Fibroblast of peridontal ligament (primary cell): ENCODE results near the gene GRM5.

Source experiments
- DNase-seq: peaks from one replicate; pipeline ENCODE4 v3.0.0-alpha.2; 2010; ENCODE audit errors: extremely low read depth

GRM5 gene

DNA sequence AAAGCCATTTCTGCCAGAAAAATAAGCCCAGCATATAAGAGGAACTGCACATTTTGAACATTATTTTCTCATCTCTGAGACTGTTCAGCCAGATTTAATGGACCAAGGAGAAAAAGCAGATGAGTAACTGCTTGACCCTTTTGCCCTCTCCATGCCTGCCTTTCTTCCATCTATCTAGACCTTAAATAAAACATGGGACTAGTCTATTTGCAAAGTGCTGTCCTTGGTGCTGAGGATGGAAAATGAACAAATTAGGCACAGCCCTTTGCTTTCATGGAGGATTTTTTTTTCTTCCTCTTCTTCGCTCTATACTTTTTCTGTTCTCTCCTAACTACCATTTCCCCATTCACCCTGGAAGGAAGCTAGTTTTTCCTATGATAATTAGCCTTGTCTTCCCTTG is 361.3 kb downstream of the GRM5 start:
- peak; percentile 28 for DNase-seq

DNA sequence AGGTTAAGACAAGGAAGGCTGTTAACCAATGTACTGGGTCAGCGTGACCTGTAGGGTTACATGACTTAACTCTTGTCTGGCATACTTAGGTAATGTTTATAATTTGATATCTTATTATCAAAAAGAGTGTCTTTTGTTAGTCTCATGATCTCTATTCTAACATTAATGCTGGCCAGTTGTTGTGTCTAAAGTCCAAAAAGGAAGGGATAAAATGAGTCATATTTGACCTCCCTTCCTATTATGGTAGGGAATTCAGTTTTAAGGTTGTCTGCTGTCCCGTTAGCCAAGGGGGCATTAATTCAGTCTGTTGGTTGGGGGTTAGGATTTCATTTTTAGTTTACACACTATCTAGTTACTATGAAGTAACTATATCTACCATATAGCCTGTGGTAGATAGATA is 364.0 kb downstream of the GRM5 start:
- DNase-seq, result no peak

DNA sequence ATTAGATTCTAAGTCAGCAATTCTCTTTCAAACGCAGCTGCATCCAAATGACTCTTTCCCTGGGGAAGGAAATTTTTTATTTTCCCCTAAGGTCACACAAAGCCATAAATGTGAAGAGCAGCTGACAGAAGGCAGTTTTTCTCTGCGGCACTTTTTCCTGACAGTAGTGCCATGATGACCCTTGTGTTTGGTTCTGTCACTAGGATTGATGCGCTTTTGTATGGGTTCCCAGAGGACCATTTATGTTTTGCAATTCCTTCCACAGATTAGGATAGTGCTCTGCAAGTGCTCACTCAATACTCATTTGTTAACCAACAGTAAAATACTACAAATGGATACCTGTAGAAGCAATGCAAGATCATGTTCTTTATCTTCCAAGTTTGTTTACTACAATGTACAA is 368.6 kb downstream of the GRM5 start:
- DNase-seq, result no peak

DNA sequence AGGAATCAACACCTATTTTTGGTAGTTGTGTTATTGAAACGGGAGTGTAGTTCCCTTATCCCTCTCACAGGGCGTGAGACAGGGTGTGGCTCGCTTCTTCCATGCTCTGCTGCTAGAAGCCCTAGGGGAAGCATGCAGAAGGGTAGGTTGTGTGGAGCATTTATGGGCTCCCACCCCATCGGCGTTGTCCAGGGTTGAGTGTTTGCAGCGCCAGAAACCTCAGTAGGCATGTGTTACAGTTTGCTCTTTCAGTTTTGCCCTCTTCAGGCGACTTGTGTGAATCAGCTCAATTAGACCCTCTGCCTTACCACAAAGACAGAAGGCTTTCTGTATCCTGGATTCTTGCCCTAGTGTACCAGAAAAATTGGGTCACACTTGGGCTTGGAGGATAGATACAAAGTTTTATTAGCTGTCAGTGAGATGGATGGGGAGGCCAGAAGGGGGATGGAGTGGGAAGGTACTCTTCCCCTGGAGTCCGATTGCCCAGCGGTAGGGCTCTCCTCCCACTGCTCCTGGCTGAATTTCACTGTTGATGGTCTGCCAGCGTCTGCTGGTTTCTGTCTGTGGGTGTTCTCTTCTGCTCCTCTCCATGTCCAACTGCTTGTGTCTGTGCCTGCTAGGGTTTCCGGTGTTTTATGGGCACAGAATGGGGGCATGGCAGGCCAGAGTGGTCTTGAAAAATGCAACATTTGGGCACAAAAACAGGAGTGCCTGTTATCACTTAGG is 369.9 kb downstream of the GRM5 start:
- no peak for DNase-seq

DNA sequence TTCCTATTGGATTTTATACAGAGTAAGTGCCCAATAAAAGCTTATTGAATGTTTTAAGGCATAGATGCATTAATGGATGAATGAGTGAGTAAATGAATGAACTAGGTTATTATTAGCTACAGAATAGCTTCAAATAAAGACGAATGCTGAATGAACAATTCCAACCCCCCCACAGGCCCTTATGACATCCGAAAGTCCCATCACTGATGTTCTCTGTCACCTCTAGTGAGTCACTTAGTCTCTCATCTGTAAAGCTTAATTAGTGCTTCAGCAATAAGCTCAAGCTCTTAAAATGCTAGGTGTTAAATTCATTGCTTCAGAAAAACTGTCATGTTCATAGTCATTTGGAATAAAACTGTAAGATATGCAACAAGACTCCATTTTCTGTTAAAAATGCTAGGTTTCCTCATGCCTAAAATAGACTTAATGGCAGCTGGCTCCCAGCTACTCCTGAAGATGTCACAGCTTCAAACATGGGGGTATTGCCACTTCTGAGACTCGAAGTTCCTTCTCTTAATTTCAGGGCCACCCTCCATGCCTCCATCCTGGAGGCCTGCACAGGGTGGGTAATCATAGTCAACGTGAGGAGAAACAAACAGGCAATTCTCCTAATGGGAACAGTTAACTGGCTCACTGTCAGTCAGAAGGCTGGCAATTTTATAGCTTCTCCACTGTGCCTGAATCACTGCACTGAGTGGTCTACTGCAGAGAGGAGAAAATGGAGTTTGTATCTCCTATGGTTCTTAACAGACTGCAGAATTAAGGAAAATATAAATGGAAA is 373.3 kb downstream of the GRM5 start:
- no peak for DNase-seq

DNA sequence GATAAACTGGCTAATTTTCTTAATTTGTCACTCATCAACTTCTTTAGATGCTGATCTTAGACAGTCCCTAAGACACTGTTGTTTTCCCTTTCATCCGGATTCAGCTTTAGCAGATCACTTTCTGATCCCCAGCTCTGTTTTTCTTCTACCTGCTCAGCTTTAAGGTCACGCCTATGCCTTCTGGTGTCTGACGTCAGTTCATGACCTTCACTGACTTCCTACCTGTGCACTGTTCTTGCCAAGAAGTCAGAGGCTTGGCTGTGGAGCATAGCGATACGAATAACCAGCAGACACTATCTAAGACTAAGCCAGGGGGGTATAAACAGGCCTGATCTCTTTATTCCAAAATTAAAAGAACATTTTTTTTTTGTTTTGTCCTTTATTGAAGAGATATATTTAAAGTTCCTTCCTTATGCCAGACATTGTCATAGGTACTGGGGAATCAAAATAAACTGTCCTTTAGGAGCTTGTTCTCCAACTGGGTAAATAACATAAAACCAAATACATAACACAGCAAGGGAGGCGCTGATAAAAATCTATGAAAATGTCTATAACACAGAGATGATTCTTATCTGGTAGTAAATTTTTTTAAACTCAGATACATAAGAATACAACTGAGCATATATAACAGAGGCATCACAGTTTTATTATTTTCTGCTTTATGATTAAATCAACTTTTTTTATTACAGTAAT is 376.1 kb downstream of the GRM5 start:
- DNase-seq, result no peak

DNA sequence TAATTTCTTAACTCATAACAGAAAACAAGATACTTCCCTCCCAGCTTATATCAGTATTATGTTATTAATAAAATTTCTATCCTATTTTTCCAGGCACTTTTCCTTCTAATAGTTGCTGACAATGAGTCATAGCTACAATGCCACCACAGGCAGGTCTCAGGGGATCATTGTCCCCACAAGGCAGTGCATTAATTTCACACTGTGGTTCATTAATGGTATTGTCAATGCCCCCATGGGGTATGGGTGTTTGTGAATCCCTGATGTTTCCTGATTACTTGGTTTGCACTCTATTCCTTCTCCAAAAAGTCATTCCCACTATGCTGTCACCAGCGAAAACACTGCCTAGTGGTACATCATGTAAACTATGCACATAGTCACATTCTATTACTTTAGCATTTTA is 382.8 kb downstream of the GRM5 start:
- DNase-seq, result no peak

DNA sequence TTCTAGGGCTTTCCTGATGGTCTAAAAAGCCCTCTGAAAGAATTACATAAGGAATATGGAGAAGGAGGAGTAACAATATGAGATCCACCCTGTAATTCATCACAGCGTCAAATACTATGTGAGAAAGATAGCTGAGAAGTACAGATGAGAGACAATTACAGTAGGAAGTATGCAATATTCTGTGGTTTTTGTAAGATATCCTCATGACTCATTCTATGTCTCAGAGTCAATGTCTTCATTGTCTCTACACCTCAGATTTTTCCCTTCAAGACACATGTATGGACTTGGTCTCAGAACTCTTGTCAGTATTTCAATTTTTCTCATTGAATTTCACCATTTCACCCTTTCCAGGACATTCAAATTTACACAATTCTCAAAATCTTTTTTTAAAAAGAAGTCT is 385.0 kb downstream of the GRM5 start:
- no peak for DNase-seq

DNA sequence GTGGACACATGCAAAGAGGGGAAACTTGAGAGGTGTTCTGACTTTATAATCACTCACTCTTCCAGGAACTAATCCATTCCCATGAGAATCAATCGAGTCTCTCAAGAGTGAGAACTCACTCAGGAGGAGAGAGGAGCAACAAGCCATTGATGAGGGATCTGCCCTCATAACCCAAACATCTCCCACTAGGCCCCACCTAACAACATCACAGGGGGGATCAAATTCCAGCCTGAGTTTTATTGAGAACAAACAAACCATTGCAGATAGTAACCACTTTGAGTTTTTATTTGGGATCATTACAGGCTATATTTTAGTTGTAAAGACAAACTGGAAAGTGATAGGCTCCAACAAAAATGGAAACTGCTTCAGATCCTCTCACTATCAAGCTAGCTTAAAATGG is 399.4 kb downstream of the GRM5 start:
- DNase-seq, result no peak

DNA sequence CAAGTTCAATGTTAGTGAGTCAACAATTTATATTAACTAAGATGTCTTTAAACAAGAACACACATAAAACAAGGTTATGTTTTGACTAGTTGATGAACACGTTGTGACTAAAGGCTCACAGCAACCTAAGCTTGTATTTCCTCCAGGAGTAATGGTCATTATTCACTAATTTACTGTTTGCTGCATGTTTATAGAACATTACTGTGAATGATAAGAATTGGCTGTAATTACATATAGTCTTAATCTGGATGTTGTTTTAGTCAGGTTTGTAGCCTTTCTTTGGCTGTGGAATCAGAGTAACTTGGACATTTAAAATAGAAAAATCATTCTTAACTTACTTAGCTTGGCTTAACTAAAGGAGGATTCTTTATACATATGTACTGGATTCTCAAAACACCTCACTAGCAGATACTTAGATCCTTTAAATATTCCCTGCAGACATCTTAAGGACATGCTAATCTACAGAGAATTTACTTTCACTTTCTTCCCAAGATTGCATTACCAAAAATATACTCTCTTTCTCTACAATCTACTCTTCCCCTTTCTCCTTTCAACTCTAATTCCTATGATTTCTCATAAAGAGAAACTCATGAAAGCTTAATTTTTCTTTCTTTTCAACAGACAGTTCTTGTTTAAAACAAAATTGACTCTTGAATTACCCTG is 408.6 kb downstream of the GRM5 start:
- DNase-seq, result peak; percentile 33

DNA sequence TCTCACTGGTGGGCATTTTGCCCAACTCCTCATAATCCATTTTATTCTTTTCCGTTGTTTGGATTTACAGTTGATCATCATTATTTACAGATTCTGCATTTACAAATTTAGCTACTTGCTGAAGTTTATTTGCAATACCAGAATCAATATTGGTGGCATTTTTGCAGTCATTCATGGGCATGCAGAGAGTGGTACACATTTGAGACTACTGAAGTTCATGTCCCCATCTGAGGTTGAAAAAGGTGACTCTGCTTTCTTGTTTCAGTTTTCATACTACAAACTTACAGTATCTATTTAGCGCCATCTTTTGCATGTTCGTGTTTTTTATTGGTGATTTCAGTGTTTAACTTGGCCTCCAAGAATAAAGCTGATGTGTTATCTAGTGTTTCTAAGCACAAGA is 409.5 kb downstream of the GRM5 start:
- no peak for DNase-seq

DNA sequence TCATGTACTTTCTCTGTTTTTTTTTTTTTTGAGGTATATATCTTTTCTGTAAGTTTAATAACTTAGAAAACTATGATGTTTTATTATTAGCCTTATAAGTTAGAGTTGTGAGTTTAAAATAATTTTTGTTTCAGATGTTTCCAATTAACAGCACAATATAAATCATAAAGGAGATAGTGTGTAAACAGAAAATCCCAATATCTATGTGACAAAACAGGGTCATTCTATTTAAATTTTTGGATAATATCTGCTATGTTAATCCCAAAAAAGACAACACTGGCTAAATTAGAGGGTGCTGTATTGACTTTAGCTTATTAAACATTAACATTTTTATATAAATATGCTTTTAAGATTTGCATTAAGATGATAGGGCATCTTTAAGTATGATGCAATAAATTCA is 410.1 kb downstream of the GRM5 start:
- DNase-seq, result no peak

DNA sequence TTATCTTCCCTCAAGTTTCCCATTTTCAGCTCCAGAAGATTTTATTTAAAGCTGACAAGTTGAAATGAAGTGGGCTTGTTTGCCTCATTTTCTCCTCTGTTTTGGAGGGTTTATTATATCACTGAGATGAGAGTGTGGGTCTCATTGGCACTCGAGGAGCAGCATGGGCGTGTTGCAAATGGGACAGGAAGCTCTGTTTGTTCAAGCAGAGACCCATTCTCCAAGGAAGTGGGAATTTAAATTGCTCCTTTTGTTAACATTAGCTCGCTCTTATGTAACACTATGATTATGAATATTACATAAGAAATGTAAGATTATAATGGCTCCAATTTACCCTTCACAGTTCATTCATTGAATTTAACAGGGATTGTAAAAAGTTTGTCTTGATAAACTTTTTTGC is 410.6 kb downstream of the GRM5 start:
- DNase-seq, result peak; percentile 9

DNA sequence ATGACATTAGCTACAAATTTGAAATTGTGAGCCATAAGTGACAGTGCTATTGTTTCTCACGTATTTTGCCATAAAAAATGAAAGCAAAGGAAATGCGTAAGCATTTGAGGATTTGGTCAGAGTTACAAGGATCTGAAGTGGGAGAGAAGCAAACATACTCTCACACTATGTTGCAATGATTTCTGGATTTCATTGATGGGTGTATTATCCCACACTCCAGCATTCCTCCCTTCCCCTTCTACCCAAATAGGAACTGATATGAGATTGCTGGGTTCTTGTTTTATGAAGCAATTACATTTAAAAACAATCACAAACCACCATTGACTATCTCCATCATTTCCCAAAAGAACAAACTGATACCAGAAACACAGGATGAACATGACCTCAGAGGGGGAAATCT is 414.2 kb downstream of the GRM5 start:
- peak; percentile 89 for DNase-seq

DNA sequence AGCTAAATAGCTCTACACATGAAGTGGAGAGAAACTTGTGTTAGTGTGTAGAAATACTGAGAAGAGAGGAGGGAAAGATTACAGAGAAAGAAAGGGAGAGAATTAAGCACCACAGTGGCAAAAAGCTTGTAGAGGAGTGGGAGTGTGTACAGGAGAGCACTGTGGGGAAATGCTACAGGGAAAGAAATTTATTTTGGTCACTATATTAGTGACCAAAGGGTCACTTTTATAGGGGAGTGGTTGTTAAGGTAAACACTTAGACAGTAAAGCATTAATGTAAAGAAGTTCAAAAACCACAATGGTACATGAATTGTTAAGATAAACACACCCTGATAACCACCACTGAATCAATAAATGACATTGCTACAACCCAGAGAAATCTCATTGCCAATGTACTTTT is 421.1 kb downstream of the GRM5 start:
- no peak for DNase-seq

DNA sequence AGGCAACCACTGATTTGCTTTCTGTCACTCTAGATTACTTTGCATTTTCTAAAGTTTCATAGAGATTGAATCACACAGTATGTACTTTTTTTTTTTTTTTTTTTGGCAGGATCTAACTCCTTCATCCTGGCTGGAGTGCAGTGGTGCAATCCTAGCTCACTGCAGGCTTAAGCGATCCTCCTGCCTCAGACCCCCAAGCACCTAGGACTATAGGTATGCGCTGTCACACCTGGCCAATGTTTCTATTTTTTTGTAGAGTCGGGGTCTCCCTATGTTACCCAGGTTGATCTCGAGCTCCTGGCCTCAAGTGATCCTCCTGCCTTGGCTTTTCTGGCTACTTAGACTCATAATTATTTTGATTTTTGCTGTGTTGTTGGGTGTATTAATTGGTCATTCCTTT is 433.6 kb downstream of the GRM5 start:
- peak; percentile 17 for DNase-seq

DNA sequence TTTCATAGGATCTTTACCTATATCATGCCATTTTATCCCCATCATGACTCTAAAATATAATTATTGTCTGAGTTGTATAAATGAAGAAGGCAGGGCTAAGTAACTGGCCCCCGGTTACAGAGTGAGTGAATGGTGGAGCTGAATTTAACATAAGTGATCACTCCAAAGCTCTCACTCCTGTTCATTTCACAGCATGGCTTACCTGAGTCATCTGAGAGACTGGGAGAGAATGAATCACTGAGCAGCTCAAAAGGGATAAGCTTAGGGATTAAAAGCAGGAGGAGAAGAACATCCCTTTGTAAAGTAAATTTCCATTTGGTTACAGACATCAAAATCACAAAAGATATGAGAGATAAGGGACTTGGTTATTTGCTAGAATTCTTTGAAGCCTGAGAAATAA is 434.3 kb downstream of the GRM5 start:
- DNase-seq, result peak; percentile 15

DNA sequence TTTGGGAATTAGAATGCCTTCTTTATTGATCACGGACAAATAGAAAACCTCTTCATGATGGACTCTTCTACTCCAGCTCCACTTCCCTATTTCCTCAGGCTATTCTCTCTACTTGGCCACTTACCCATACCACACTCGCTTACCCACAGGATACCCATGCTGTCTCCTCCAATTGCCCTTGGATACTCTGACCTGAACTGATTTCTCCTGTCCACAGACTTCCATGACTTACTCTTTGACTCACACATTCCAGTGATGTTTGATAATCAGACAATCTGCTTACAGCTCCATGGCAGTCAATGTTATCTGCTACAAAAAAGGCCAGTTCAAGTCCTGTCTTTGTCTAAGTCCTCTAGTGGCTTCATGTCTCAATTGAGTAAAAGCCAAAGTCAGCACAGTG is 436.3 kb downstream of the GRM5 start:
- DNase-seq, result peak; percentile 42

DNA sequence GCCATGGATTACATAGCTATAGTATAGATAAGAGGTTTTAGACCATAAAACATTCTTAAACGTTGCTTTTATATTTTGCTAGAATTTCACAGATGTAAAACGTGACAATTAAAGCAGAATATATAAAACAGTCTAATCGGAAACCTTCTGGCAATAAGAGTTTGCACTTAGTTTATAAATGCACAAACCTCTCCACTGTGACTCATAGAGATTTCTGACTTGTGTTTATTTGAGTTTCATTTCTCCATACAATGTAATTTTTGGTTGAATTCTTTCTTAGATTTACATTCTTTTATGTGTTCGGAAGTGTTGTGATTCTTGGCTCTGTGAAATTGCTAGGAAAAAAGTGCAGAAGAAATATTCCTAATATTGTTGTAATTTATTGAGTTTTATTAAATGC is 439.6 kb downstream of the GRM5 start:
- DNase-seq, result peak; percentile 74

DNA sequence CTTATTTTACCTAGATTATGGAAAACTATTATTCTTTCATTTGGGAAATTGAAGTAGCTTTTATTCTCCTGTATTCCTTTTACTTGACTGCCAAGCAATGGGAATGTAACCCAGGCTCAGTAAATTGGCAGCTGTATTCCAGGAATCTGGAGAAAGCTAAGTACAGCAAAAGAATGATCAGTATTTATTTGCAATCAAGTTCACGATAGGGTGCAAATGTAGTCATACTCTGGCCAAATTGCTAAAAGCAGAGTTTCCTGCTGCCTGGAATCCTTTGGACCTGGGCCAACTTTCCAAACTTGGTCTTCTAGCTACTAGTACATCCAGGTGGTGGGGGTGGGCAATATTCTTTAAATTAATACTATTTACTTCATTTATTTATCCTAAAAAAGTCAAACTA is 442.3 kb downstream of the GRM5 start:
- peak; percentile 79 for DNase-seq

DNA sequence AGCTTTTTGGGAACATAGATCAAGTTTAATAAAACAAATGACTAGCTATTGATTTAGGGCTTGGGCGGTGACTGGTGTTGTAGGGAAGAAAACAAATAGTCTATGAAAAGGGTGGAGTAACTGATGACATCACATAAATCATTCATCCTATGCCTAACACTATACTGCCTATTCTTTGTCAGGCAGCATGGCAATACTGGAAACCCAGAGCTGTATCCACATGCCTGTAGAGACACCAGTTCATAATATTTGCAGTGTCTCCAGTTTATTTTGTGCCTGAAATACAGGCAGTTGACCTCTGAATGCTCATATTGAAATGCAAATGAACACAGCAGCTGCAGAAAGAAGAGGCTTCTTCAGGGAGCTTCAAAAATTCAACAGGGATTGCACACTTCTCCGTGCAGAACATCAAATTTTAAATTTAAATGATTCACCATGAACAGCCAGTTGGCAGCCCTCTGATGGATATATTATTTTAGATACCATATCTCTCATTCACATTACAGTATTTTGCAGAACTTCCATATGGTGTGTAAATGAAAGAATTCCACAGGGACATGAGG is 445.1 kb downstream of the GRM5 start:
- DNase-seq, result no peak
